Neural cell (in vitro differentiated cells): Measurements from ENCODE around the gene KCTD16. TPM values are rescaled to one million over a fixed set of nuclear protein-coding genes. Genes with fewer than 3 reads are reported as not detected.

Experiments used
- H2AFZ ChIP-seq: fragments of 200-600, 300-800 bp; sonication (generic), shearing (Covaris generic); 2 replicates; pipeline ENCODE4 v1.6.0; 2014; ENCODE audit warnings: low read depth, mild to moderate bottlenecking, antibody characterized with exemption, low read length, moderate library complexity
- H3F3A ChIP-seq: fragments of 200-600 bp; shearing (Covaris generic); 2 replicates; pipeline ENCODE4 v1.6.1; 2016; ENCODE audit warnings: mild to moderate bottlenecking, moderate library complexity, mixed read lengths, antibody characterized with exemption, low read length; ENCODE audit not compliant: insufficient read depth, poor library complexity, severe bottlenecking
- H3K27ac ChIP-seq: fragments of 200-600, 300-800 bp; sonication (generic), shearing (Covaris generic); 2 replicates; pipeline ENCODE4 v1.5.1; 2014; ENCODE audit warnings: mild to moderate bottlenecking, low read length, moderate library complexity
- H3K27me3 ChIP-seq: fragments of 300-800, 200-600 bp; sonication (generic), shearing (Covaris generic); 2 replicates; pipeline ENCODE4 v1.6.0; 2014; ENCODE audit warnings: mild to moderate bottlenecking, low read depth, low read length, moderate library complexity; ENCODE audit not compliant: insufficient read depth
- H3K36me3 ChIP-seq: fragments of 300-800, 200-600 bp; sonication (generic), shearing (Covaris generic); 2 replicates; pipeline ENCODE4 v1.5.1; 2014; ENCODE audit warnings: mild to moderate bottlenecking, antibody characterized with exemption, low read length, moderate library complexity; ENCODE audit not compliant: insufficient read depth
- H3K4me2 ChIP-seq: fragments of 300-800, 200-600 bp; sonication (generic), shearing (Covaris generic); 2 replicates; pipeline ENCODE4 v1.6.0; 2014; ENCODE audit warnings: mild to moderate bottlenecking, low read length
- H3K4me3 ChIP-seq: fragments of 300-800, 200-600 bp; sonication (generic), shearing (Covaris generic); 2 replicates; pipeline ENCODE4 v1.5.1; 2014; ENCODE audit warnings: mild to moderate bottlenecking, low read length, moderate library complexity
- H3K79me2 ChIP-seq: fragments of 200-600 bp; shearing (Covaris generic); replicated peaks from 2 replicates; pipeline ENCODE4 v1.6.0; 2014; ENCODE audit warnings: mild to moderate bottlenecking, low read length, moderate library complexity; ENCODE audit not compliant: insufficient read depth
- H3K9ac ChIP-seq: fragments of 300-800, 200-600 bp; sonication (generic), shearing (Covaris generic); 2 replicates; pipeline ENCODE4 v1.6.1; 2016; ENCODE audit warnings: mild to moderate bottlenecking, low read length, mixed read lengths
- H3K9me2 ChIP-seq: fragments of 200-600 bp; shearing (Covaris generic); 2 replicates; pipeline ENCODE4 v1.6.1; 2016; ENCODE audit warnings: mild to moderate bottlenecking, low read length, mixed read lengths; ENCODE audit not compliant: insufficient read depth
- H3K9me3 ChIP-seq: fragments of 200-600, 300-800 bp; sonication (generic), shearing (Covaris generic); 2 replicates; pipeline ENCODE4 v1.6.1; 2016; ENCODE audit warnings: mild to moderate bottlenecking, mixed run types, low read length, moderate library complexity, mixed read lengths
- H4K20me1 ChIP-seq: fragments of 200-600 bp; shearing (Covaris generic); 2 replicates; pipeline ENCODE4 v1.6.1; 2016; ENCODE audit warnings: mild to moderate bottlenecking, mixed run types; ENCODE audit not compliant: insufficient read depth
- EP300 ChIP-seq: fragments of 450-650 bp; conservative IDR thresholded peaks from 2 replicates; pipeline ENCODE4 v1.6.1; 2014; ENCODE audit warnings: antibody characterized with exemption, mild to moderate bottlenecking, moderate library complexity; ENCODE audit not compliant: poor library complexity, severe bottlenecking
- EZH2 ChIP-seq: fragments of 200-600, 300-800 bp; shearing (Covaris generic), sonication (generic); IDR thresholded peaks from 2 replicates; pipeline ENCODE4 v1.6.1; 2014; ENCODE audit warnings: antibody characterized with exemption, low read length, borderline replicate concordance, mild to moderate bottlenecking; ENCODE audit not compliant: insufficient read depth, poor library complexity, severe bottlenecking
- MXI1 ChIP-seq: fragments of 450-650 bp; conservative IDR thresholded peaks from 2 replicates; pipeline ENCODE4 v1.6.1; 2014; ENCODE audit warnings: antibody characterized with exemption, mild to moderate bottlenecking; ENCODE audit not compliant: poor library complexity, severe bottlenecking
- POLR2AphosphoS5 ChIP-seq: IDR thresholded peaks from 2 replicates; pipeline ENCODE4 v1.6.1; 2012
- RAD21 ChIP-seq: fragments of 450-650 bp; conservative IDR thresholded peaks from 2 replicates; pipeline ENCODE4 v1.6.1; 2014; ENCODE audit warnings: antibody characterized with exemption, mild to moderate bottlenecking, moderate library complexity
- REST ChIP-seq: IDR thresholded peaks from 2 replicates; pipeline ENCODE4 v1.6.1; 2012; ENCODE audit warnings: borderline replicate concordance
- SMC3 ChIP-seq: fragments of 450-650 bp; conservative IDR thresholded peaks from 2 replicates; pipeline ENCODE4 v1.6.1; 2014; ENCODE audit warnings: antibody characterized with exemption, mild to moderate bottlenecking, moderate library complexity; ENCODE audit not compliant: poor library complexity
- TAF1 ChIP-seq: IDR thresholded peaks from 2 replicates; pipeline ENCODE4 v1.6.1; 2012; ENCODE audit warnings: low read depth
- polyA plus RNA-seq: library from polyadenylated mRNA; depleted of rRNA; stranded (reverse); fragments of >200 nt; gene quantifications from 2 replicates; pipeline ENCODE4 v1.2.3, GENCODE V29; 2014
- TF ChIP-seq, protein P1 (sequence below): fragments of 450-650 bp; IDR thresholded peaks from 2 replicates; pipeline ENCODE4 v1.5.1; 2014; ENCODE audit warnings: antibody characterized with exemption, mild to moderate bottlenecking, moderate library complexity; ENCODE audit not compliant: poor library complexity, severe bottlenecking

The KCTD16 gene
- polyA plus RNA-seq, 1 donor from 2014 or later, result 7.1 TPM

GRCh38 chr5:144281784-144282183, 111.1 kb downstream of the KCTD16 start:
- Histone ChIP-seq H3K9me2 (no peaks in the 10 kb centered on the region), H3K4me3 (no peak overlapping the region), H3K9me3 (no peaks in the 10 kb centered on the region), H3K36me3 (no peaks in the 10 kb centered on the region), H3K27ac (no peak overlapping the region), H3K4me2 (no peak overlapping the region), H3K79me2 (no peaks in the 10 kb centered on the region), H3K27me3 (no peaks in the 10 kb centered on the region), H2AFZ (no peak overlapping the region), H3F3A (no peaks in the 10 kb centered on the region), H4K20me1 (no peaks in the 10 kb centered on the region), H3K9ac (no peak overlapping the region)
- TF ChIP-seq REST (no peak), EZH2 (no peak), TAF1 (no peak), SMC3 (no peak), RAD21 (no peak), MXI1 (no peak), EP300 (no peak), POLR2AphosphoS5 (no peak)
- TF ChIP-seq, protein P1, sequence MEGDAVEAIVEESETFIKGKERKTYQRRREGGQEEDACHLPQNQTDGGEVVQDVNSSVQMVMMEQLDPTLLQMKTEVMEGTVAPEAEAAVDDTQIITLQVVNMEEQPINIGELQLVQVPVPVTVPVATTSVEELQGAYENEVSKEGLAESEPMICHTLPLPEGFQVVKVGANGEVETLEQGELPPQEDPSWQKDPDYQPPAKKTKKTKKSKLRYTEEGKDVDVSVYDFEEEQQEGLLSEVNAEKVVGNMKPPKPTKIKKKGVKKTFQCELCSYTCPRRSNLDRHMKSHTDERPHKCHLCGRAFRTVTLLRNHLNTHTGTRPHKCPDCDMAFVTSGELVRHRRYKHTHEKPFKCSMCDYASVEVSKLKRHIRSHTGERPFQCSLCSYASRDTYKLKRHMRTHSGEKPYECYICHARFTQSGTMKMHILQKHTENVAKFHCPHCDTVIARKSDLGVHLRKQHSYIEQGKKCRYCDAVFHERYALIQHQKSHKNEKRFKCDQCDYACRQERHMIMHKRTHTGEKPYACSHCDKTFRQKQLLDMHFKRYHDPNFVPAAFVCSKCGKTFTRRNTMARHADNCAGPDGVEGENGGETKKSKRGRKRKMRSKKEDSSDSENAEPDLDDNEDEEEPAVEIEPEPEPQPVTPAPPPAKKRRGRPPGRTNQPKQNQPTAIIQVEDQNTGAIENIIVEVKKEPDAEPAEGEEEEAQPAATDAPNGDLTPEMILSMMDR, result no peak

- Histone ChIP-seq H3K9me2 (no peaks in the 10 kb centered on the region), H3K4me2 (no peak overlapping the region), H4K20me1 (no peaks in the 10 kb centered on the region), H2AFZ (no peak overlapping the region), H3K27me3 (no peaks in the 10 kb centered on the region), H3K4me3 (no peak overlapping the region), H3K79me2 (no peaks in the 10 kb centered on the region), H3K36me3 (no peaks in the 10 kb centered on the region), H3K9me3 (no peaks in the 10 kb centered on the region), H3K9ac (no peak overlapping the region), H3F3A (no peaks in the 10 kb centered on the region), H3K27ac (no peak overlapping the region)
- TF ChIP-seq MXI1 (no peak), TAF1 (no peak), EP300 (no peak), POLR2AphosphoS5 (no peak), REST (no peak), EZH2 (no peak), RAD21 (no peak), SMC3 (no peak)
- TF ChIP-seq, protein P1, result no peak
These were observed 113.4 kb downstream of the KCTD16 start for GRCh38 chr5:144284036-144284435.
